ENCODE results near the gene CLCF1.

The CLCF1 gene

GRCh38 chr11:67372993-67373647, at the start of gene CLCF1:
TSS of gene CLCF1 (minus strand) at chr11:67373598. CDS start at chr11:67373539, 59 bp downstream.
- peak within 1 kb of the TSS; percentile 53 for H3K27ac ChIP-seq

DNA sequence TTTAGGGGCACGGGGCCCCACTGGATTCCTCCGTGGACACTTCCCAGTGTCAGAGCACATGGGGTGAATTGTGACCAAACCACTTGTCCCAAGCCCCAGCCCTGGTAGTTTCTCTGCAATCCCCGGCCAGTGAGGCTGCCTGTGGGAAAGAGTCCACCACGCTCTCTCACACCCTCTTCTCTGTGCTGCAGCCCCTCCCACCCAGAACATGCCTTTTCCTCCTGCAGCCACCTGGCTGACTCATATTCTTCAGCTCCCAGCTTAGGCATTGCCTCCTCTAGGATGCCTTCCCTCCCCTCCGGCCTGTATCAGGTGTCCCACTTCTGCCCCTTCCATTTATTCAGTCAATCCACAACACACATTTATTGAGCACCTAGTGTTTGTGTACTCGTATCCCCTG, 49.5 kb upstream of the CLCF1 start:
- DNase-seq = no peak
- Histone ChIP-seq H3K9me3 (ENCODE audit: severe bottlenecking) (no peaks in the 10 kb centered on the region), H3K4me3 (ENCODE audit: low read depth, low read length) (no peak overlapping the region), H3K27me3 (ENCODE audit: insufficient read depth, low read depth, severe bottlenecking) (no peaks in the 10 kb centered on the region), H3K27ac (no peak overlapping the region), H3K36me3 (no peaks in the 10 kb centered on the region)
- TF ChIP-seq, protein P1, sequence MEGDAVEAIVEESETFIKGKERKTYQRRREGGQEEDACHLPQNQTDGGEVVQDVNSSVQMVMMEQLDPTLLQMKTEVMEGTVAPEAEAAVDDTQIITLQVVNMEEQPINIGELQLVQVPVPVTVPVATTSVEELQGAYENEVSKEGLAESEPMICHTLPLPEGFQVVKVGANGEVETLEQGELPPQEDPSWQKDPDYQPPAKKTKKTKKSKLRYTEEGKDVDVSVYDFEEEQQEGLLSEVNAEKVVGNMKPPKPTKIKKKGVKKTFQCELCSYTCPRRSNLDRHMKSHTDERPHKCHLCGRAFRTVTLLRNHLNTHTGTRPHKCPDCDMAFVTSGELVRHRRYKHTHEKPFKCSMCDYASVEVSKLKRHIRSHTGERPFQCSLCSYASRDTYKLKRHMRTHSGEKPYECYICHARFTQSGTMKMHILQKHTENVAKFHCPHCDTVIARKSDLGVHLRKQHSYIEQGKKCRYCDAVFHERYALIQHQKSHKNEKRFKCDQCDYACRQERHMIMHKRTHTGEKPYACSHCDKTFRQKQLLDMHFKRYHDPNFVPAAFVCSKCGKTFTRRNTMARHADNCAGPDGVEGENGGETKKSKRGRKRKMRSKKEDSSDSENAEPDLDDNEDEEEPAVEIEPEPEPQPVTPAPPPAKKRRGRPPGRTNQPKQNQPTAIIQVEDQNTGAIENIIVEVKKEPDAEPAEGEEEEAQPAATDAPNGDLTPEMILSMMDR (IDR thresholded peaks at IDR 0.05; ENCODE audit: low read depth, low read length) = no peak

More at GRCh38 chr11:67372993-67373647, at the start of gene CLCF1:
- H3K4me3 ChIP-seq (ENCODE audit: low read depth, low read length) = peak within 1 kb of the TSS; percentile 57
- no peaks in the 10 kb centered on the region for H3K9me3 ChIP-seq (ENCODE audit: severe bottlenecking)
- DNase-seq = peak; percentile 68
- TF ChIP-seq, protein P1 (IDR thresholded peaks at IDR 0.05; ENCODE audit: low read depth, low read length) = no peak
- no peaks in the 10 kb centered on the region for H3K36me3 ChIP-seq
- no peaks in the 10 kb centered on the region for H3K27me3 ChIP-seq (ENCODE audit: insufficient read depth, low read depth, severe bottlenecking)

GRCh38 chr11:67421430-67422031, 48.1 kb upstream of the CLCF1 start:
- Histone ChIP-seq H3K36me3 (no peaks in the 10 kb centered on the region), H3K4me3 (ENCODE audit: low read depth, low read length) (no peak overlapping the region), H3K27ac (peak overlapping the region; percentile 47), H3K9me3 (ENCODE audit: severe bottlenecking) (no peaks in the 10 kb centered on the region), H3K27me3 (ENCODE audit: insufficient read depth, low read depth, severe bottlenecking) (no peaks in the 10 kb centered on the region)
- no peak for DNase-seq
- TF ChIP-seq, protein P1 (IDR thresholded peaks at IDR 0.05; ENCODE audit: low read depth, low read length) = no peak

- Histone ChIP-seq H3K9me3 (ENCODE audit: severe bottlenecking) (no peaks in the 10 kb centered on the region), H3K36me3 (no peaks in the 10 kb centered on the region), H3K27ac (peak overlapping the region; percentile 65), H3K4me3 (ENCODE audit: low read depth, low read length) (peak overlapping the region; percentile 26), H3K27me3 (ENCODE audit: insufficient read depth, low read depth, severe bottlenecking) (no peaks in the 10 kb centered on the region)
- peak; percentile 97 for DNase-seq
- TF ChIP-seq, protein P1 (IDR thresholded peaks at IDR 0.05; ENCODE audit: low read depth, low read length) = no peak
Observed at GRCh38 chr11:67420646-67421429, 47.4 kb upstream of the CLCF1 start.

- Histone ChIP-seq H3K4me3 (ENCODE audit: low read depth, low read length) (peak overlapping the region; percentile 26), H3K9me3 (ENCODE audit: severe bottlenecking) (no peaks in the 10 kb centered on the region), H3K27me3 (ENCODE audit: insufficient read depth, low read depth, severe bottlenecking) (no peaks in the 10 kb centered on the region), H3K36me3 (no peaks in the 10 kb centered on the region), H3K27ac (peak overlapping the region; percentile 65)
- TF ChIP-seq, protein P1 (IDR thresholded peaks at IDR 0.05; ENCODE audit: low read depth, low read length) = no peak
- DNase-seq = no peak
Observed at GRCh38 chr11:67420147-67420645, 46.8 kb upstream of the CLCF1 start.
